MV-4-11 (cell line): ENCODE results near the gene GPBP1.
"Not testable (repeated sequence)": the region's sequence is repeated elsewhere in the genome, so short reads cannot be mapped to it uniquely, and the experiment has no call there.

ENCODE experiments used
- DNase-seq: peaks from one replicate; lab custom pipeline; 2025; lab: John Stamatoyannopoulos, UW

GPBP1 gene

GRCh38 chr5:57277085-57277484 is 103.2 kb downstream of the GPBP1 start:
- DNase-seq, result no peak

GRCh38 chr5:57280853-57281252 is 107.0 kb downstream of the GPBP1 start:
- DNase-seq, result no peak

GRCh38 chr5:57285084-57285483 is 111.2 kb downstream of the GPBP1 start:
- not testable (repeated sequence) for DNase-seq

GRCh38 chr5:57291894-57292293 is 118.0 kb downstream of the GPBP1 start:
- no peak for DNase-seq

DNA sequence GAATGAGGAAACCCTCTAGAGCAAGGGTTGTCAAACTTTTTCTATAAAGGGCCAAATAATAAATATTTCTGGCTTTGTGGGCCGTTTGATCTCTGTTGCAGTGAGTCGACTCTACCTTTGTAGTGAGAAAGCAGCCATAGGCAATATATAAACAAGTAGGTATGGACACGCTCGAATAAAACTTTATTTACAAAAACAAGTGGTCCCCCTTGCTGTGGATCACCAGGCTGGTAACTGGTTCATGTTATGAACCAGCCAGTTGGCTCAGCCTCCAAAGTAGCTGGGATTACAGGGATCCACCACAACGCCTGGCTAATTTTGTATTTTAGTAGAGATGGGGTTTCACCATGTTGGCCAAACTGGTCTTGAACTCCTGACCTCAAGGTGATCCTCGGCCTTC is 118.5 kb downstream of the GPBP1 start:
- no peak for DNase-seq

DNA sequence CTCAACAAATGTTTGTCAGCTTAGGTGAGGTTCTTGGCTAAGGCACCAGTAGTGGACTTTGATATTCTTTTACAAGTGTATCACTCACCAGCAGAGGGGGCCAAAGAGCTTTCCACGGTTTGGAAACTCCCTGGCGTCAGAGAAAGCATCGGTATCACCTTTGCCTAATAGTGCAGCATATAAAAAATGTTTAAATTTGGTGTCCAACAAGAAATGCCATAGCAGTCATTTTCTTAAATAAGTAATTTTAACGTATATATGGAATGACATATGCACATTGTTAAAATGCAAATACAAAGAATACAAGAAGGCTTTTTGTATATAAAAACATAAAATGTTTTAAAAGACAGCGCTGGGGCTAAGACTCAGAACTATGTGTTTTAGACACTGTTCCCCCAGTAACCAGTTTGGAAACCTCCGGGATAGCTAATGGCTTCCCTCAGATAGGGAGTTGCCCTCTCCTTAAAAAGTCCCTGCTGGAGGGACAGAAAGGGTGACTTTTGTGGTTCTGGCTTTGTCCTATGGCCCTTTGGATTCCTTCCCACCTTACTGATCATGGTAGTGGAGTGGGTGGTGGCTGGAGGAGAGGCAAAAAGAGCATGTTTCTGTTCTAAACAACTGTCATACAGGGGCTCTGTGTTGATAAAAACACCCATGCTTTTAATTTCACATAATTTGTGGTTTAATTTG is 124.6 kb downstream of the GPBP1 start:
- peak; percentile 60 for DNase-seq

DNA sequence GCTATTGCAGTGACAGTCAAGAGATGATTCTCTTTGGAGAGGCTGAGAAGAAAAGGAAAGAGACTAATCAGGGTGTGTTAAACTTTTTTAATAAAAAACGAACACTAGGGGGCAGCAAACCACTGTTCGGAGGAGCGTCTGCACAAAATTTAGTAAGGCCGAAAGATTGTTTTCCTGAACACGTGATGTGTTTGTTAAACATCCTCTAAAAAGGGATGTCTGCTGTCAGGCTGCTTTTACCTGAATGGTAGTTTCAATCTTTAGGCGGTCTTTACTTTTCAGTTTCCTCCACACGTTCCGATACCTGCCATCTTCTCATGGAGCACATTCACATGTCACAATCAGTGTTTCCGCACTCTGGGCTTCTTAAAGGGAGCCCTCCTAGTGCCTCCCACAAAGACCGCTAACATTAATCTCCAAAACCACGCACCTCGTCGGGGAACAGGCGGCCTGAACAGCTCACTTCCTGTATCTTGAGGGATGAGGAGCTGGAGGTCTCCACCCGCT is 125.2 kb downstream of the GPBP1 start:
- peak; percentile 68 for DNase-seq

DNA sequence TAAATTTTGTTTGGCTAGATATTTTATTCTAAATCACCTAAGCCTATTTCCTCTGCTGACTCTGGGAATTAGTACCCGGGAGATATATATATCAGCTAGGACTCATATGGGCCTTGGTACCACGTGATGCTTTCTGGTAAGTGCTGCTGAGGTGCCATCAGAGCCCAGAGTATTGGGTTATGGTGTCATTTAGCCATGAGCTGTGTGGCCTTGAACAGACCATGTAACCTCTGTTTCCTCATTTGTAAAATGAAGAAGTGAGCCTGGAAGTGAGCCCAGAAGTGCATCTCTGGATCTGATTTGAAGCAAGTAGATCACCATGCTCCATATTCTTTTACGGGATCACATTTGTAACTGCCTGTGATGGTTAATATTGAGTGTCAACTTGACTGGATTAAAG is 126.1 kb downstream of the GPBP1 start:
- peak; percentile 89 for DNase-seq

GRCh38 chr5:57302164-57302563 is 128.3 kb downstream of the GPBP1 start:
- peak; percentile 59 for DNase-seq

GRCh38 chr5:57302643-57303042 is 128.8 kb downstream of the GPBP1 start:
- DNase-seq, result no peak

GRCh38 chr5:57303985-57304384 is 130.1 kb downstream of the GPBP1 start:
- no peak for DNase-seq

DNA sequence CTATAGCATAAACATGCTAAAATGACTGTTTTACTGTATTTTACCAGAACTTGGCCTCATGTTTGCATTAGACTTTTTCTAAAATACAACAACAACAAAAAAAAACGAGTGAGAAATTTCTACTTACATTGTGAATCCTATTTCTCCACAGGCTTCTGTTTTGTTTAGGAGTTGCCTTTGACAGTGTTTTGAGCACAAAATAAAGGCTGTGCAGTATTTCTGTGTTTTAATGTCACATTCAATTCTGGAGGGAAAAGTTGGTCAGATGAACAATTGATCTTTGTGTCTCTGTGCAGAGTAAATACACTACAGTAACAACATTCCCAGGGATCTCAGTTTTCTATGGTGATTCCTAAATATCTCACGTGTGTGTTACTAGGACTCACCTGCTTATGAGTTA is 131.1 kb downstream of the GPBP1 start:
- DNase-seq, result no peak

GRCh38 chr5:57306359-57306758 is 132.5 kb downstream of the GPBP1 start:
- no peak for DNase-seq

GRCh38 chr5:57307516-57307915 is 133.7 kb downstream of the GPBP1 start:
- no peak for DNase-seq

DNA sequence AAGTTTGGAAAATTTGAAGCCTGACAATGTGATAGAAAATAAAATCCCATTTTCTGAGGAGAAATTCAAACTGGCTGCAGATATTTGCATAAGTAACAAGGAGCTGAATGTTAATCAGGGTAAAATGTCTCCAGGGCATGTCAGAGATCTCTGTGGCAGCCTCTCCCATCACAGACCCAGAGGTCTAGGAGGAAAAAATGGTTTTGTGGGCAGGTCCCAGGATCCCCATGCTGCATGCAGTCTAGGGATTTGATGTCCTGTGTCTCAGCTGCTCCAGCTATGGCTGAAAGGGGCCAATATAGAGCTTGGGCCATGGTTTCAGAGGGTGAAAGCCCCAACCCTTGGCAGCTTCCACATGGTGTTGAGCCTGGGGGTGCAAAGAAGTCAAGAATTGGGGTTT is 135.2 kb downstream of the GPBP1 start:
- DNase-seq, result not testable (repeated sequence)

GRCh38 chr5:57311251-57311650 is 137.4 kb downstream of the GPBP1 start:
- DNase-seq, result peak; percentile 57

GRCh38 chr5:57311921-57312735 is 138.3 kb downstream of the GPBP1 start:
- peak; percentile 66 for DNase-seq

DNA sequence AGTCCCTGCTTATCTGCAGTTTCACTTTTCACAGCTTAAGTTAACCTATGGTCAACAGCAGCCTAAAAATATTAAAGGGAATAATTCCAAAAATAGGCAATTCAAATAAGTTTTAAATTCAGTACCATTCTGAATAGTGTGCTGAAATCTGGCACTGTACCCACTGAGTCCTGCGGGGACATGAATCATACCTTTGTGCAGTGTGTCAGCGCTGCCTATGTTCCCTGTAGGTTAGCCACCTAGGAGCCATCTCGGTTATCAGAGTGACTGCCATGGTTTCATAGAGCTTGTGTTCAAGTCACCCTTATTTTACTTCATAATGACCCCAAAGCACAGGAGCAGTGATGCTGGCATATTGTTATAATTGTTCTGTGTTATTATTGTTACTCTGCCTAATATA is 139.9 kb downstream of the GPBP1 start:
- DNase-seq, result no peak
